ENCODE results near the gene GLTP.

DNA sequence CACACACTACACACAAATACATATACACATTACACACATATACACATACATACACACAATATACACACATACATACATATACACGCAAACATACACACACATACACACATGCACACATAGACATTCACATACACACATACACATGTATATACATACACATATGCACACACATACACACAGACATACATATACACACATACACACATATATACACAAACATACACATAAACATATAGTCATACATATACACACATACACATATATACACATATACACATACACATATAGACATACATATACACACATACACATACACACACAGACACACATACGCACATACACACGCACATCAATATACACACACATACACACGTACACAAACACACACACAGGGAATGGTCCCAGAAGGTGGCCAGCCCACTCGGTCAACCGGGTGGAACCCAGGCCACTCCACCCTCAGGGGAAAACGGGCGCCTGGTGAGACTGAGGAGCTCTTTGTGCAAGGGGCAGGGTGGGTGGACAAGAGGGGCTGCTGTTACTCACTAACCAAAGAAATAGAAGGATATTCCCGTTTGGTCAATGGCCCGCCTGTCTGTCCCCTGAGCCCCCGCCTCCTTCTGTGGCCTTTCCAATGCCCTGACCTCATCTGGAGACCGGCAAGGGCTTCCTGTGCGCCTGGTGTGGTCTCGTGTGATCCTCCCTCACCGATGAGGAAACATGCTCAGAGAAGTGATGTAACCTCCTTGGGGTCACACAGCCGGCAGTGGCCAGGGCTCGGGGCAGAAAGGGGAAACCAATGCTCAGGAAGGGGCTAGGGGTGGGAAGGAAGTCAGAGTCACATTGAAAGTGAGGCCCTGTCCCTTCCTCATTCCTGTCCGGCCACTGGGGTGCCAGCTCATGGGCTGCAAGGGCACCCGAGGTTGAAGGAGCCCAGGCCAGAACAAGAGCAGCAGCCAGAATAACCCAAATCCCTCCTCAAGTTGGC is 52.5 kb downstream of the GLTP start:
- TF ChIP-seq GLIS3 (CRISPR knock-in tag; IDR thresholded peaks at IDR 0.05) (no peak), CSDC2 (CRISPR knock-in tag; IDR thresholded peaks at IDR 0.05) (no peak)
- TF ChIP-seq, protein P1, sequence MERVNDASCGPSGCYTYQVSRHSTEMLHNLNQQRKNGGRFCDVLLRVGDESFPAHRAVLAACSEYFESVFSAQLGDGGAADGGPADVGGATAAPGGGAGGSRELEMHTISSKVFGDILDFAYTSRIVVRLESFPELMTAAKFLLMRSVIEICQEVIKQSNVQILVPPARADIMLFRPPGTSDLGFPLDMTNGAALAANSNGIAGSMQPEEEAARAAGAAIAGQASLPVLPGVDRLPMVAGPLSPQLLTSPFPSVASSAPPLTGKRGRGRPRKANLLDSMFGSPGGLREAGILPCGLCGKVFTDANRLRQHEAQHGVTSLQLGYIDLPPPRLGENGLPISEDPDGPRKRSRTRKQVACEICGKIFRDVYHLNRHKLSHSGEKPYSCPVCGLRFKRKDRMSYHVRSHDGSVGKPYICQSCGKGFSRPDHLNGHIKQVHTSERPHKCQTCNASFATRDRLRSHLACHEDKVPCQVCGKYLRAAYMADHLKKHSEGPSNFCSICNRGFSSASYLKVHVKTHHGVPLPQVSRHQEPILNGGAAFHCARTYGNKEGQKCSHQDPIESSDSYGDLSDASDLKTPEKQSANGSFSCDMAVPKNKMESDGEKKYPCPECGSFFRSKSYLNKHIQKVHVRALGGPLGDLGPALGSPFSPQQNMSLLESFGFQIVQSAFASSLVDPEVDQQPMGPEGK (CRISPR knock-in tag; IDR thresholded peaks at IDR 0.05; ENCODE audit: borderline replicate concordance) = no peak

Data from SK-N-SH treated with all-trans-retinoic acid at 6 μM for 48 hours (cell line).